Fibroblast of lung (primary cell): ENCODE data around the gene PLEKHO2. TPM values are rescaled to one million over a fixed set of nuclear protein-coding genes. Genes with fewer than 3 reads are reported as not detected.

ENCODE experiments used
- DNase-seq, 2 donors: peaks; one replicate each; pipeline versions ENCODE4 v3.0.0 to v3.0.0-alpha.2; 2010; ENCODE audit warnings: low read depth in 2 of 2
- H2AFZ ChIP-seq: 2 replicates; pipeline ENCODE4 v1.5.1; 2012; ENCODE audit warnings: low read length, control low read depth, inconsistent platforms
- H3K27ac ChIP-seq: 2 replicates; pipeline ENCODE4 v1.5.1; 2011; ENCODE audit warnings: low read length, control low read depth; ENCODE audit not compliant: insufficient read depth
- H3K27me3 ChIP-seq: 2 replicates; pipeline ENCODE4 v1.5.1; 2011; ENCODE audit warnings: mild to moderate bottlenecking, low read length; ENCODE audit not compliant: control insufficient read depth, insufficient read depth
- H3K36me3 ChIP-seq: 2 replicates; pipeline ENCODE4 v1.5.1; 2011; ENCODE audit warnings: low read length; ENCODE audit not compliant: control insufficient read depth, insufficient read depth
- H3K4me1 ChIP-seq: 2 replicates; pipeline ENCODE4 v1.5.1; 2011; ENCODE audit warnings: low read length; ENCODE audit not compliant: control insufficient read depth, insufficient read depth; ENCODE audit errors: extremely low read depth
- H3K4me2 ChIP-seq: 2 replicates; pipeline ENCODE4 v1.5.1; 2011; ENCODE audit warnings: low read length, control low read depth; ENCODE audit not compliant: insufficient read depth; ENCODE audit errors: extremely low read depth
- H3K4me3 ChIP-seq, 4 experiments: fragments of 200-600 bp in 1 of 4; sonication (generic) in 1 of 4; replicated peaks in 1 of 4; 2 replicates each; pipeline ENCODE4 v1.5.1; 2011 to 2016; ENCODE audit warnings: low read length in 4 of 4, low read depth in 3 of 4, mild to moderate bottlenecking in 3 of 4, control low read depth in 2 of 4, inconsistent platforms in 1 of 4, mixed read lengths in 1 of 4; ENCODE audit not compliant: insufficient read depth in 1 of 4; ENCODE audit errors: control extremely low read depth in 1 of 4
- H3K79me2 ChIP-seq: 2 replicates; pipeline ENCODE4 v1.5.1; 2012; ENCODE audit warnings: mild to moderate bottlenecking, low read length, inconsistent platforms; ENCODE audit not compliant: control insufficient read depth, insufficient read depth
- H3K9ac ChIP-seq: 2 replicates; pipeline ENCODE4 v1.5.1; 2011; ENCODE audit warnings: mild to moderate bottlenecking, low read length, control low read depth; ENCODE audit not compliant: insufficient read depth
- H3K9me3 ChIP-seq: 2 replicates; pipeline ENCODE4 v1.5.1; 2012; ENCODE audit warnings: low read depth, low read length; ENCODE audit not compliant: control insufficient read depth, insufficient read depth
- H4K20me1 ChIP-seq: 2 replicates; pipeline ENCODE4 v1.5.1; 2011; ENCODE audit warnings: low read length; ENCODE audit not compliant: control insufficient read depth, insufficient read depth; ENCODE audit errors: extremely low read depth
- EZH2 ChIP-seq: IDR thresholded peaks from 2 replicates; pipeline ENCODE4 v1.5.1; 2012; ENCODE audit warnings: low read length, control low read depth, mild to moderate bottlenecking; ENCODE audit errors: missing control alignments
- polyA plus RNA-seq, 2 donors: library from polyadenylated mRNA; depleted of rRNA in 1 of 2; stranded (reverse) in 1 of 2; unstranded in 1 of 2; fragments of >200 nt; gene quantifications; 2 replicates each; pipeline ENCODE4 v1.2.1, GENCODE V29; 2011 to 2012; ENCODE audit warnings: missing spikeins in 1 of 2
- total RNA-seq: library from RNA; depleted of rRNA; stranded (reverse); fragments of >200 nt; gene quantifications from 2 replicates; pipeline ENCODE4 v1.2.1, GENCODE V29; 2014
- TF ChIP-seq, protein P1 (sequence below), 2 donors: IDR thresholded peaks in 1 of 2; conservative IDR thresholded peaks in 1 of 2; 1 replicate in 1 of 2; 2 replicates in 1 of 2; pipeline ENCODE4 v1.5.1; 2011 to 2012; ENCODE audit warnings: low read length in 2 of 2, control low read depth in 1 of 2, inconsistent platforms in 1 of 2, low read depth in 1 of 2, mild to moderate bottlenecking in 1 of 2

PLEKHO2 gene
- total and polyA plus RNA-seq, 2 donors (not counting 1 experiment from before 2014, with no cell fraction given), result 78.6 to 163 TPM

DNA sequence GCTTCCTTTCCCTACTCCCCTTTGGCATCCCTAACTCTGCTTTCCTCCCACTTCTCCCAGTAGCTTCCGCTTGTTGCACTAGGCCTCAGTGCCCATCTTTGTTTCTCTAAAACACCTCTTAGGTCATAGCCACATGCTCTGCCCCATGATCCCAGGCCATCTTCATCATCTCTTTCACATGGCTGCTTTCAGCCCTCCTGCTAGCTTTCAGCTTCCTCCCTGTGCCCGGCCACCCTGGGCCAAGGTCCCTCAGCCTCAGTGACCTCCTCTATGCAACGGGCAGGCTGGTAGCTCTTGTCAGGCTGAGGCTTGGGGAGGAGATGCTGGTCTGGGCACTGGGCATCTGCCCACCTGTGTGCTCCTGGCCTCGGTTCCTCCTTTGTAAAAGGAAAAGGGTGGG, 2.3 kb downstream of the PLEKHO2 start:
- no peak for TF ChIP-seq EZH2
- TF ChIP-seq, protein P1, sequence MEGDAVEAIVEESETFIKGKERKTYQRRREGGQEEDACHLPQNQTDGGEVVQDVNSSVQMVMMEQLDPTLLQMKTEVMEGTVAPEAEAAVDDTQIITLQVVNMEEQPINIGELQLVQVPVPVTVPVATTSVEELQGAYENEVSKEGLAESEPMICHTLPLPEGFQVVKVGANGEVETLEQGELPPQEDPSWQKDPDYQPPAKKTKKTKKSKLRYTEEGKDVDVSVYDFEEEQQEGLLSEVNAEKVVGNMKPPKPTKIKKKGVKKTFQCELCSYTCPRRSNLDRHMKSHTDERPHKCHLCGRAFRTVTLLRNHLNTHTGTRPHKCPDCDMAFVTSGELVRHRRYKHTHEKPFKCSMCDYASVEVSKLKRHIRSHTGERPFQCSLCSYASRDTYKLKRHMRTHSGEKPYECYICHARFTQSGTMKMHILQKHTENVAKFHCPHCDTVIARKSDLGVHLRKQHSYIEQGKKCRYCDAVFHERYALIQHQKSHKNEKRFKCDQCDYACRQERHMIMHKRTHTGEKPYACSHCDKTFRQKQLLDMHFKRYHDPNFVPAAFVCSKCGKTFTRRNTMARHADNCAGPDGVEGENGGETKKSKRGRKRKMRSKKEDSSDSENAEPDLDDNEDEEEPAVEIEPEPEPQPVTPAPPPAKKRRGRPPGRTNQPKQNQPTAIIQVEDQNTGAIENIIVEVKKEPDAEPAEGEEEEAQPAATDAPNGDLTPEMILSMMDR (conservative IDR thresholded peaks at IDR 0.05 in 1 of 2, IDR thresholded peaks at IDR 0.05 in 1 of 2; ENCODE audit: low read depth in 1 of 2, low read length in 2 of 2), result no peak
- no peaks in the 10 kb centered on the region for H3K9me3 ChIP-seq
- H3K79me2 ChIP-seq, result peaks cover 70% of the 10 kb centered on the region
- H3K27ac ChIP-seq, result peak overlapping the region; percentile 39
- DNase-seq, result no peak
- H3K27me3 ChIP-seq, result no peaks in the 10 kb centered on the region
- H3K4me1 ChIP-seq, result peaks cover 19% of the 10 kb centered on the region
- H3K4me2 ChIP-seq, result peak overlapping the region; percentile 98
- H2AFZ ChIP-seq, result no peak overlapping the region
- peaks cover 4% of the 10 kb centered on the region for H4K20me1 ChIP-seq
- H3K36me3 ChIP-seq, result peaks cover 9% of the 10 kb centered on the region
- H3K9ac ChIP-seq, result peak overlapping the region; percentile 35
- H3K4me3 ChIP-seq, result peak overlapping the region; percentile 90 to 99 (median 96)

DNA sequence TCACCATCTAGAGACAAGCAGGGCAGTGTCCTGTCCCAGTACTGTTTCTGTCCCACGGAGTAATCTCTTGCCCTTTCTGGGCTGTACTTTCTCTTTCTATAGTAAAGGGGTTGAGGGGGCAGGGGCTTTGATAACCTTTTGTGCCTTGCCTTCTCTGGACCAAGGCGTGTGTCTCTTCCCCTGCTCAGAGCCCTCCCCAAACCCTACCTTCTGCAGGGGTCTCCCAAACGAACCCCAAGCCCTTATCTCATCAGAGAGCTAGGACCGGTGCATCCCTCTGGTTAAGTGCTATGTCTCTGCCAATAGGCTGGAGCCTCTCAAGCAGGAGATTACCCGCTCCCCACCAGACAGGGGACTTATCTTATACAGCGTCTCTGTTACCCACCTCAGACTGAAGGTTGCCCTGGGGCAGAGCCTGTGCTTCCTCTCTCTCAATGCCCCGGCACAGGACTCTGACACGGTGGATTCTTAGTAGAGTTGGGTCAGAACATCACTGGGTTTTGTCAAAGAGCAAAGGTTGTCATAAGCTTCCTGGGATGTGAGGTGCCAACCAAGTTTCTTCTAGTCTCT, 2.9 kb downstream of the PLEKHO2 start:
- H4K20me1 ChIP-seq, result peaks cover 4% of the 10 kb centered on the region
- H3K9ac ChIP-seq, result peak overlapping the region; percentile 48

DNA sequence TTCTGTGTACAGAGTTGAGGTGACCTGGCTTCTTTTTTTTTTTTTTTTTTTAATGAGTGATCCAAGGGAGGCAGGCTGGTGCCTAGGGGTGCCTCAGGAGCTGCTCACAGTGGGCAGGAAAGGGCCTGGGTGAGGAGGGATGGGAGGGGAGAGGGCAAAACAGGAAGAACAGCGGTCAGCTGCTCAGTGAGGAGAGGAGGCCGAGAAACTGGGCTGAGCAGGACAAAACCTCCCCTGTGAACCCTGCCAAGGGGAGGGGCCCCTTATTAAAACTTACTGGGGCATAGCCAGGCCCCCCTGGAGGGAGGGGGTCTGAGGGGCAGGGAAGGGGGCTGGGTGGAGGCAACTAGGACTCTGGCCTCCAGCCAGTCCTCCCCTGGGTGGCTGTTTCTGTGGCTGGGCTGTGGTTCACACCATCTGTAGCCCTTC, 3.5 kb downstream of the PLEKHO2 start:
- H3K4me1 ChIP-seq, result peaks cover 19% of the 10 kb centered on the region
- H3K4me2 ChIP-seq, result peak overlapping the region; percentile 98
- H3K27ac ChIP-seq, result no peak overlapping the region
- peak overlapping the region; percentile 90 to 99 (median 96) for H3K4me3 ChIP-seq
- no peaks in the 10 kb centered on the region for H3K9me3 ChIP-seq
- no peak overlapping the region for H2AFZ ChIP-seq
- TF ChIP-seq EZH2, result no peak
- TF ChIP-seq, protein P1 (conservative IDR thresholded peaks at IDR 0.05 in 1 of 2, IDR thresholded peaks at IDR 0.05 in 1 of 2; ENCODE audit: low read depth in 1 of 2, low read length in 2 of 2), result no peak
- peak; percentile 44 to 68 for DNase-seq
- H3K27me3 ChIP-seq, result no peaks in the 10 kb centered on the region
- peaks cover 71% of the 10 kb centered on the region for H3K79me2 ChIP-seq
- H4K20me1 ChIP-seq, result peaks cover 4% of the 10 kb centered on the region
- H3K36me3 ChIP-seq, result peaks cover 9% of the 10 kb centered on the region
- H3K9ac ChIP-seq, result no peak overlapping the region

More for the DNA sequence above, 2.9 kb downstream of the PLEKHO2 start:
- Histone ChIP-seq H3K4me3 (peak overlapping the region; percentile 90 to 99 (median 96)), H3K4me1 (peaks cover 19% of the 10 kb centered on the region), H3K9me3 (no peaks in the 10 kb centered on the region), H3K79me2 (peaks cover 70% of the 10 kb centered on the region), H3K4me2 (peak overlapping the region; percentile 98), H3K27me3 (no peaks in the 10 kb centered on the region), H2AFZ (no peak overlapping the region), H3K27ac (peak overlapping the region; percentile 39), H3K36me3 (peaks cover 9% of the 10 kb centered on the region)
- TF ChIP-seq, protein P1 (conservative IDR thresholded peaks at IDR 0.05 in 1 of 2, IDR thresholded peaks at IDR 0.05 in 1 of 2; ENCODE audit: low read depth in 1 of 2, low read length in 2 of 2), result no peak
- no peak for DNase-seq
